ENCODE measurements around the gene DLEC1. TPM values are rescaled to one million over a fixed set of nuclear protein-coding genes. Genes with fewer than 3 reads are reported as not detected.

The DLEC1 gene
- total and polyA plus RNA-seq, 9 of the 15 experiments (the other 6 are each of a cell fraction or from before 2014, with no cell fraction given), result 0.07 to 0.08 TPM; not detected in 7

DNA sequence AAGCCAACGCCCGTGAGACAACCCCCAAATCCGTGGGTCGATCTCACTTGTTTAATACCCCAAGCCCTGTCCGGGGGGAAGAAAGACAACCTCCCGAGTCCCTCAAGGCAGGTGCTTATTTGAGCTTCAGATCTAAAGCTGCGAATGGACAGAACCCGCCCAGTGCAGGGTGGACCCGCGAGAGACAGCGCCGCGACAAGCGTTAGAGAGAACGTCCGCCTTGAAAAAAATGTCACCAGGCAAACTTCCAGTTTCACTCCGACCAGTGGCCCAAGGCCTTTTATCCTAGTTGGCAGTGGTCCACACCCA, 125.6 kb downstream of the DLEC1 start (continued):
- peak in 1 of 2 experiments; percentile 62; a peak in 2 of 4 replicates for TF ChIP-seq TEAD1 (CRISPR knock-in tag; IDR thresholded peaks at IDR 0.05)
- TF ChIP-seq AFF4 (CRISPR knock-in tag; IDR thresholded peaks at IDR 0.05), result no peak
- no peak for TF ChIP-seq DIDO1 (tag; IDR thresholded peaks at IDR 0.05; ENCODE audit: low read depth)
- no peak for TF ChIP-seq RERE (CRISPR knock-in tag; IDR thresholded peaks at IDR 0.05; ENCODE audit: borderline replicate concordance)
- TF ChIP-seq ZNF644 (tag; IDR thresholded peaks at IDR 0.05; ENCODE audit: low read depth), result no peak
- no peak for TF ChIP-seq PHB (CRISPR knock-in tag; IDR thresholded peaks at IDR 0.05)
- TF ChIP-seq SMARCB1 (IDR thresholded peaks at IDR 0.05; ENCODE audit: insufficient read length, low read depth), result no peak
- no peak for TF ChIP-seq ZNF75A (CRISPR knock-in tag; IDR thresholded peaks at IDR 0.05)
- TF ChIP-seq MLLT1 (IDR thresholded peaks at IDR 0.05), result no peak
- no peak for TF ChIP-seq CUX1 (CRISPR knock-in tag; IDR thresholded peaks at IDR 0.05)
